GM12892 (cell line): ENCODE results near the gene ZNF561.

Experiments
- DNase-seq: peaks from one replicate; pipeline ENCODE4 v3.0.0; 2011; ENCODE audit not compliant: insufficient read length
- FAIRE-seq: peaks from 2 replicates; lab custom pipeline; 2011; peaks lifted over from hg19 to GRCh38; lab: Jason Lieb, UNC
- POLR2A ChIP-seq: IDR thresholded peaks from 2 replicates; pipeline ENCODE4 v1.6.1; 2011; ENCODE audit warnings: low read depth, low read length, control low read depth
- POLR2AphosphoS5 ChIP-seq: IDR thresholded peaks from 2 replicates; pipeline ENCODE4 v1.6.1; 2011; ENCODE audit warnings: low read depth, low read length, control low read depth
- TAF1 ChIP-seq: IDR thresholded peaks from 2 replicates; pipeline ENCODE4 v1.6.1; 2011; ENCODE audit warnings: low read depth, mild to moderate bottlenecking, control low read depth, low read length, borderline replicate concordance

The ZNF561 gene

GRCh38 chr19:9565900-9566705, 54.9 kb downstream of the ZNF561 start:
- DNase-seq: no peak
- FAIRE-seq: no peak
- TF ChIP-seq TAF1: no peak
- TF ChIP-seq POLR2AphosphoS5: no peak
- no peak for TF ChIP-seq POLR2A
